Keratinocyte (primary cell): ENCODE data around the gene CFHR5.

Source experiments
- EZH2 ChIP-seq: IDR thresholded peaks from one replicate; pipeline ENCODE4 v1.6.1; 2012; ENCODE audit warnings: inconsistent platforms, mild to moderate bottlenecking, low read length, moderate library complexity
- TF ChIP-seq, protein P1 (sequence below), 3 experiments: IDR thresholded peaks in 1 of 3; conservative IDR thresholded peaks in 1 of 3; optimal IDR thresholded peaks in 1 of 3; 2 replicates in 2 of 3; 3 replicates in 1 of 3; pipeline versions ENCODE3 to v1.5.1; 2011; ENCODE audit warnings: low read length in 3 of 3, mild to moderate bottlenecking in 3 of 3, moderate library complexity in 2 of 3, control low read depth in 1 of 3, inconsistent platforms in 1 of 3; ENCODE audit not compliant: insufficient read depth in 2 of 3; ENCODE audit errors: extremely low read depth in 1 of 3

DNA sequence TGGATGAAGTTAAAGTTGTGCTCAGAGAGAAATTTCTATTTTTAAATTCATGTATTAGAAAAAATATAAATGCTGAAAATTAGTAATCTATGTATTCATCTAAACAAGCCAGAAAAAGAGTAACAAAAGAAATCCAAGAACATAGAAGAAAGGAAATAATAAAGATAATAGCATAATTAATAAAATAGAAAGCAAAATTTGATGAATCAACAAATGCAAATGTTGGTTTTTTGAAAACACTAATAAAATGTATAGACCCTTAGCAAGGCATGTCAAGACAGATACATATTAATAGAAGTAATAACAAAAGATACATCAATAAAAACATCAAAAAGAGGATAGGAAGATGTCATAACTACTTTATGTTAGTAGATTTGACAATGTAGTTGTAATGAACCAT is 71.7 kb downstream of the CFHR5 start:
- TF ChIP-seq, protein P1, sequence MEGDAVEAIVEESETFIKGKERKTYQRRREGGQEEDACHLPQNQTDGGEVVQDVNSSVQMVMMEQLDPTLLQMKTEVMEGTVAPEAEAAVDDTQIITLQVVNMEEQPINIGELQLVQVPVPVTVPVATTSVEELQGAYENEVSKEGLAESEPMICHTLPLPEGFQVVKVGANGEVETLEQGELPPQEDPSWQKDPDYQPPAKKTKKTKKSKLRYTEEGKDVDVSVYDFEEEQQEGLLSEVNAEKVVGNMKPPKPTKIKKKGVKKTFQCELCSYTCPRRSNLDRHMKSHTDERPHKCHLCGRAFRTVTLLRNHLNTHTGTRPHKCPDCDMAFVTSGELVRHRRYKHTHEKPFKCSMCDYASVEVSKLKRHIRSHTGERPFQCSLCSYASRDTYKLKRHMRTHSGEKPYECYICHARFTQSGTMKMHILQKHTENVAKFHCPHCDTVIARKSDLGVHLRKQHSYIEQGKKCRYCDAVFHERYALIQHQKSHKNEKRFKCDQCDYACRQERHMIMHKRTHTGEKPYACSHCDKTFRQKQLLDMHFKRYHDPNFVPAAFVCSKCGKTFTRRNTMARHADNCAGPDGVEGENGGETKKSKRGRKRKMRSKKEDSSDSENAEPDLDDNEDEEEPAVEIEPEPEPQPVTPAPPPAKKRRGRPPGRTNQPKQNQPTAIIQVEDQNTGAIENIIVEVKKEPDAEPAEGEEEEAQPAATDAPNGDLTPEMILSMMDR (optimal IDR thresholded peaks at IDR 0.05 in 1 of 3, IDR thresholded peaks at IDR 0.05 in 1 of 3, conservative IDR thresholded peaks at IDR 0.05 in 1 of 3; ENCODE audit: extremely low read depth in 1 of 3, insufficient read depth in 2 of 3, low read length in 3 of 3): no peak
- no peak for TF ChIP-seq EZH2
